SK-N-SH treated with all-trans-retinoic acid at 6 μM for 48 hours (cell line): ENCODE data around the gene CREB3L2.
"Not testable (repeated sequence)": the region's sequence is repeated elsewhere in the genome, so short reads cannot be mapped to it uniquely, and the experiment has no call there.

Experiments used
- ATAC-seq: fragments of 200-7000 bp; cut with Tn5 transposase; 3 replicates; pipeline ENCODE4 v1.9.1; 2020; ENCODE audit warnings: mild to moderate bottlenecking, moderate library complexity
- CREB5 ChIP-seq: fragments of 250-450 bp; sonication (Bioruptor Pico); IDR thresholded peaks from 2 replicates; pipeline ENCODE4 v1.5.1; 2020; ENCODE audit warnings: low read depth, mild to moderate bottlenecking, moderate library complexity
- CSDC2 ChIP-seq: fragments of 250-450 bp; sonication (Bioruptor Pico); IDR thresholded peaks from 2 replicates; pipeline ENCODE4 v1.5.0; 2020; ENCODE audit warnings: mild to moderate bottlenecking, moderate library complexity
- ESRRG ChIP-seq: fragments of 250-450 bp; sonication (Bioruptor Pico); IDR thresholded peaks from 2 replicates; pipeline ENCODE4 v1.6.1; 2021; ENCODE audit warnings: mild to moderate bottlenecking
- GLIS3 ChIP-seq: fragments of 250-450 bp; sonication (Bioruptor Pico); IDR thresholded peaks from 2 replicates; pipeline ENCODE4 v1.5.0; 2020; ENCODE audit warnings: mild to moderate bottlenecking, moderate library complexity
- ISL1 ChIP-seq: fragments of 250-450 bp; sonication (Bioruptor Pico); IDR thresholded peaks from 2 replicates; pipeline ENCODE4 v2.1.2; 2022; ENCODE audit warnings: mild to moderate bottlenecking, moderate library complexity
- OSR1 ChIP-seq: fragments of 250-450 bp; sonication (Bioruptor Pico); IDR thresholded peaks from 2 replicates; pipeline ENCODE4 v1.8.0; 2022; ENCODE audit warnings: moderate library complexity, mild to moderate bottlenecking, inconsistent platforms
- PATZ1 ChIP-seq: fragments of 250-450 bp; sonication (Bioruptor Pico); IDR thresholded peaks from 2 replicates; pipeline ENCODE4 v1.8.0; 2020; ENCODE audit warnings: mild to moderate bottlenecking, moderate library complexity, borderline replicate concordance
- POU6F1 ChIP-seq: fragments of 250-450 bp; sonication (Bioruptor Pico); IDR thresholded peaks from 2 replicates; pipeline ENCODE4 v1.8.0; 2021; ENCODE audit warnings: low read depth, mild to moderate bottlenecking, moderate library complexity, borderline replicate concordance
- PPARA ChIP-seq: fragments of 250-450 bp; sonication (Bioruptor Pico); IDR thresholded peaks from 2 replicates; pipeline ENCODE4 v1.5.0; 2020; ENCODE audit warnings: mild to moderate bottlenecking, borderline replicate concordance
- RARB ChIP-seq: fragments of 250-450 bp; sonication (Bioruptor Pico); IDR thresholded peaks from 2 replicates; pipeline ENCODE4 v1.8.0; 2021; ENCODE audit warnings: mild to moderate bottlenecking, moderate library complexity
- SNAI2 ChIP-seq: fragments of 250-450 bp; sonication (Bioruptor Pico); IDR thresholded peaks from 2 replicates; pipeline ENCODE4 v1.5.0; 2020; ENCODE audit warnings: mild to moderate bottlenecking, moderate library complexity
- TCF4 ChIP-seq: fragments of 250-450 bp; sonication (Bioruptor Pico); IDR thresholded peaks from 2 replicates; pipeline ENCODE4 v1.8.0; 2021; ENCODE audit warnings: mild to moderate bottlenecking, moderate library complexity, borderline replicate concordance
- TSHZ2 ChIP-seq: fragments of 250-450 bp; sonication (Bioruptor Pico); IDR thresholded peaks from 2 replicates; pipeline ENCODE4 v1.5.0; 2020; ENCODE audit warnings: mild to moderate bottlenecking, moderate library complexity
- ZFP3 ChIP-seq: fragments of 250-450 bp; sonication (Bioruptor Pico); IDR thresholded peaks from 2 replicates; pipeline ENCODE4 v1.5.0; 2020; ENCODE audit warnings: mild to moderate bottlenecking, moderate library complexity
- ZNF565 ChIP-seq: fragments of 450-650 bp; formaldehyde crosslinking; conservative IDR thresholded peaks from 2 replicates; pipeline ENCODE4 v1.5.0; 2020; ENCODE audit warnings: low read depth, mild to moderate bottlenecking, moderate library complexity
- ZNF8 ChIP-seq: fragments of 450-650 bp; formaldehyde crosslinking; IDR thresholded peaks from 2 replicates; pipeline ENCODE4 v1.5.0; 2020; ENCODE audit warnings: mild to moderate bottlenecking, moderate library complexity

The CREB3L2 gene

GRCh38 chr7:137832382-137832781, 169.5 kb downstream of the CREB3L2 start:
- ATAC-seq = no peak
- TF ChIP-seq ZNF565 (no peak), CSDC2 (CRISPR knock-in tag) (no peak), PATZ1 (no peak), POU6F1 (CRISPR knock-in tag) (no peak), ZFP3 (CRISPR knock-in tag) (no peak), ESRRG (CRISPR knock-in tag) (no peak), OSR1 (CRISPR knock-in tag) (no peak), RARB (CRISPR knock-in tag) (no peak), GLIS3 (CRISPR knock-in tag) (no peak), ISL1 (CRISPR knock-in tag) (no peak), CREB5 (CRISPR knock-in tag) (no peak), ZNF8 (CRISPR knock-in tag) (no peak)

- not testable (repeated sequence) for ATAC-seq
Observed at GRCh38 chr7:137831555-137831954, 170.3 kb downstream of the CREB3L2 start.

GRCh38 chr7:137829337-137829992, 172.4 kb downstream of the CREB3L2 start:
- TF ChIP-seq PATZ1 (no peak), CSDC2 (CRISPR knock-in tag) (no peak)
- no peak for ATAC-seq

- TF ChIP-seq PPARA (CRISPR knock-in tag) (no peak), ZNF8 (CRISPR knock-in tag) (no peak), ZFP3 (CRISPR knock-in tag) (no peak), CREB5 (CRISPR knock-in tag) (no peak), GLIS3 (CRISPR knock-in tag) (no peak), TCF4 (CRISPR knock-in tag) (no peak), OSR1 (CRISPR knock-in tag) (no peak), ZNF565 (no peak), RARB (CRISPR knock-in tag) (no peak), TSHZ2 (CRISPR knock-in tag) (no peak), CSDC2 (CRISPR knock-in tag) (no peak), SNAI2 (CRISPR knock-in tag) (no peak)
- TF ChIP-seq, all 23 proteins: peak for 0
- ATAC-seq = no peak
Observed at GRCh38 chr7:137828456-137828855, 173.4 kb downstream of the CREB3L2 start.
